H1 (cell line): ENCODE data around the gene ZFP36L1.

Experiments used
- CTCF ChIP-seq, 3 experiments: IDR thresholded peaks; 1 replicate in 2 of 3; 2 replicates in 1 of 3; pipeline versions ENCODE4 v1.5.1 to v1.6.1; 2011; ENCODE audit warnings: low read length in 3 of 3, mild to moderate bottlenecking in 3 of 3, inconsistent platforms in 2 of 3, low read depth in 1 of 3, moderate library complexity in 1 of 3; ENCODE audit not compliant: insufficient read depth in 1 of 3; ENCODE audit errors: control extremely low read depth in 1 of 3
- EZH2 ChIP-seq: fragments of 200-600 bp; sonication (generic); IDR thresholded peaks from 2 replicates; pipeline ENCODE4 v1.7.1; 2012; ENCODE audit warnings: low read depth, mild to moderate bottlenecking, moderate library complexity, low read length, inconsistent platforms; ENCODE audit not compliant: severe bottlenecking
- FOSL1 ChIP-seq: IDR thresholded peaks from 2 replicates; pipeline ENCODE4 v1.6.1; 2011; ENCODE audit warnings: mild to moderate bottlenecking, low read depth, low read length, moderate library complexity; ENCODE audit not compliant: insufficient read depth
- POLR2A ChIP-seq, 2 experiments: IDR thresholded peaks; 1 replicate in 1 of 2; 2 replicates in 1 of 2; pipeline ENCODE4 v1.6.1; 2011; ENCODE audit warnings: low read depth in 2 of 2, low read length in 2 of 2, mild to moderate bottlenecking in 2 of 2; ENCODE audit errors: control extremely low read depth in 1 of 2
- POLR2AphosphoS5 ChIP-seq: IDR thresholded peaks from 2 replicates; pipeline ENCODE4 v1.6.1; 2011; ENCODE audit warnings: low read depth, low read length
- RAD21 ChIP-seq, 2 experiments: IDR thresholded peaks in 1 of 2; conservative IDR thresholded peaks in 1 of 2; 2 replicates each; pipeline ENCODE4 v1.6.1; 2011; ENCODE audit warnings: low read depth in 2 of 2, low read length in 2 of 2, improper control_type of control experiment in 1 of 2, inconsistent platforms in 1 of 2, mild to moderate bottlenecking in 1 of 2, moderate library complexity in 1 of 2
- RFX5 ChIP-seq: IDR thresholded peaks from 2 replicates; pipeline ENCODE4 v1.6.1; 2011; ENCODE audit warnings: low read depth, low read length, improper control_type of control experiment, borderline replicate concordance
- SIX5 ChIP-seq: IDR thresholded peaks from 2 replicates; pipeline ENCODE4 v1.6.1; 2011; ENCODE audit warnings: mild to moderate bottlenecking, low read depth, low read length
- TAF1 ChIP-seq: IDR thresholded peaks from 2 replicates; pipeline ENCODE4 v1.6.1; 2011; ENCODE audit warnings: mild to moderate bottlenecking, low read depth, low read length
- TCF12 ChIP-seq: IDR thresholded peaks from 2 replicates; pipeline ENCODE4 v1.6.1; 2011; ENCODE audit warnings: low read depth, mild to moderate bottlenecking, low read length

DNA sequence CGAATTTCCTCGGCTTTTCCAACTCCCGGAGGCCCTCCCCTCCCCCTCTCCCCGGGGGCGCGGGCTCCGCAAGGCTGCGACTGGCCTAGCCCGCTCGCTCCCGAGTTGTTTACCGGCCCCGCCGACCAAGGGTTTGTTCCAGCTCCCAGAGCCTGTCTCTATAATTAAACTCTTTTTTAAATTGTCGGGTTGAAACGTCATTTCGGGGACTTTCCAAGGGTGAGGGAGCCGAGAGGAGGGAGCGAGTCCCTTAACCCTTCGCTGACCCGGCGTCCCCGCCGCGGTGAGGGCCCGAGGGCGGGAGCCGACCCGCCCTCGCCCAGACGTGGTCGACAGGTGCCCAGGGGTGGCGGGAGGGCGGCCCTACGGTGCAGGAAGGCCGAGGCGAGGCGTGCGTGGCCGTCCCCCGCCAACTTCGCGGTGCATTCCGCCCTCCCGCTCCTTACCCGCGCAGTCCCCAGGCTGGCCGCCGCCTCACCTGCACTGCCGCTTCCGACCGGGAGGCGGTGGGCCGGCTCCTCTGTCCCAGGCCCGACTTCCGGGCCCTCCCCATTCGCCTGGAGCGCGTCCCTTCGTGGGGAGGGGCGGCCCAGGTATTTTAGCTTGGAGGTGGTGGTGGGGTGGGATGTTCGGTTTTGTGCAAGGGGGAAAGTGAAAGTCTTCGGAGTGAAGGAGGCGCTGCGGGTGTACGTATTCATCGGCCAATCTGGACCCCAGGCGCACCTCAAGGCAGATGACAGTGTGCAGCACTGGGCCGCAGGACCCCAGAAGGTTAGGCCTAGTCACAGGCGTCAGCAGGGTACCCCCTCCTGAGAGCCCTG is 2.9 kb upstream of the ZFP36L1 start:
- peak; percentile 56 to 75 (median 58) for TF ChIP-seq CTCF (IDR thresholded peaks at IDR 0.05; ENCODE audit: control extremely low read depth in 1 of 3, insufficient read depth in 1 of 3, low read depth in 1 of 3, low read length in 3 of 3)
- peak; percentile 83 to 86 for TF ChIP-seq POLR2A (IDR thresholded peaks at IDR 0.05; ENCODE audit: control extremely low read depth in 1 of 2, low read depth in 2 of 2, low read length in 2 of 2)
- peak; percentile 94 for TF ChIP-seq POLR2AphosphoS5
- TF ChIP-seq EZH2, result no peak
- no peak for TF ChIP-seq SIX5
- TF ChIP-seq RAD21 (IDR thresholded peaks at IDR 0.05 in 1 of 2, conservative IDR thresholded peaks at IDR 0.05 in 1 of 2; ENCODE audit: low read depth in 2 of 2, low read length in 2 of 2), result peak; percentile 37 to 56
- TF ChIP-seq RFX5, result no peak
- TF ChIP-seq FOSL1, result no peak
- TF ChIP-seq TCF12, result peak; percentile 43; the same call in 1 of the 2 replicates
- TF ChIP-seq TAF1, result peak; percentile 83
